Measurements from ENCODE around the gene OTUD5.
"Not testable (repeated sequence)": the region's sequence is repeated elsewhere in the genome, so short reads cannot be mapped to it uniquely, and the experiment has no call there.

OTUD5 gene, protein sequence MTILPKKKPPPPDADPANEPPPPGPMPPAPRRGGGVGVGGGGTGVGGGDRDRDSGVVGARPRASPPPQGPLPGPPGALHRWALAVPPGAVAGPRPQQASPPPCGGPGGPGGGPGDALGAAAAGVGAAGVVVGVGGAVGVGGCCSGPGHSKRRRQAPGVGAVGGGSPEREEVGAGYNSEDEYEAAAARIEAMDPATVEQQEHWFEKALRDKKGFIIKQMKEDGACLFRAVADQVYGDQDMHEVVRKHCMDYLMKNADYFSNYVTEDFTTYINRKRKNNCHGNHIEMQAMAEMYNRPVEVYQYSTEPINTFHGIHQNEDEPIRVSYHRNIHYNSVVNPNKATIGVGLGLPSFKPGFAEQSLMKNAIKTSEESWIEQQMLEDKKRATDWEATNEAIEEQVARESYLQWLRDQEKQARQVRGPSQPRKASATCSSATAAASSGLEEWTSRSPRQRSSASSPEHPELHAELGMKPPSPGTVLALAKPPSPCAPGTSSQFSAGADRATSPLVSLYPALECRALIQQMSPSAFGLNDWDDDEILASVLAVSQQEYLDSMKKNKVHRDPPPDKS

DNA sequence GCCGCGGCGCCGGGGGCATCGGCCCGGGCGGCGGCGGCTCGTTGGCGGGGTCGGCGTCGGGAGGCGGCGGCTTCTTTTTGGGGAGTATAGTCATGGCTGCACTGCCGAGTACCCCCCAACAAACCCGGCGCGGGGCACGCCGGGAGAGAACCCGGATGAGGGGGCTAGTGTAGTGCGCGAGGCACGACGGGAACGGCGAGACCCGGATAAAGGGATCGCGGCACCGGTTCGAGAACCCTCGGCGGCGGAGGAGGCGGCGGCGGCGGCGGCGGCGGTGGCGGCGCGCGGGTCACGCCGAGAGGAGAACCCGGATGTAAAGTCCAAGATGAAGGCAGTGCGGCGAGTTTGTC lies at the start of gene OTUD5:
OTUD5 (minus strand) TSS at position 131 of the 350 bp plus-strand sequence; CDS start at position 94, 37 bp downstream.
- peak; percentile 87 for DNase-seq

DNA sequence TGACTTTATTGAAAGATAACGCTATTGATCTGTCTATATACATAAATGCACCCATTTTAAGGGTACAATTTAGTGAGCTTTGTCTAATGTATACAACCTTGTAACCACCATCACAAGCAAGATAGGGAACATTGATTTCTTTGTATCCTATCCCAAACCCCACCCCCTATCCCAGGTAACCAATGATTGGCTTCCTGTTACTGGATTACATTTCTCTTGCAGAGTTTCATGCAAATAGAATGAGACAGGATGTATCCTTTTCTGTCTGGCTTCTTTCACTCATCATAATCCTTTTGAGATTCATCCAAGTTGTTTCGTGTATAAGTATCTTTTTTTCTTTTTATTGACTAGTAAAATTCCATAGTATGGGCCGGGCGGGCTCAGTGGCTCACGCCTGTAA lies 46.3 kb upstream of the OTUD5 start:
- DNase-seq = peak; percentile 29

DNA sequence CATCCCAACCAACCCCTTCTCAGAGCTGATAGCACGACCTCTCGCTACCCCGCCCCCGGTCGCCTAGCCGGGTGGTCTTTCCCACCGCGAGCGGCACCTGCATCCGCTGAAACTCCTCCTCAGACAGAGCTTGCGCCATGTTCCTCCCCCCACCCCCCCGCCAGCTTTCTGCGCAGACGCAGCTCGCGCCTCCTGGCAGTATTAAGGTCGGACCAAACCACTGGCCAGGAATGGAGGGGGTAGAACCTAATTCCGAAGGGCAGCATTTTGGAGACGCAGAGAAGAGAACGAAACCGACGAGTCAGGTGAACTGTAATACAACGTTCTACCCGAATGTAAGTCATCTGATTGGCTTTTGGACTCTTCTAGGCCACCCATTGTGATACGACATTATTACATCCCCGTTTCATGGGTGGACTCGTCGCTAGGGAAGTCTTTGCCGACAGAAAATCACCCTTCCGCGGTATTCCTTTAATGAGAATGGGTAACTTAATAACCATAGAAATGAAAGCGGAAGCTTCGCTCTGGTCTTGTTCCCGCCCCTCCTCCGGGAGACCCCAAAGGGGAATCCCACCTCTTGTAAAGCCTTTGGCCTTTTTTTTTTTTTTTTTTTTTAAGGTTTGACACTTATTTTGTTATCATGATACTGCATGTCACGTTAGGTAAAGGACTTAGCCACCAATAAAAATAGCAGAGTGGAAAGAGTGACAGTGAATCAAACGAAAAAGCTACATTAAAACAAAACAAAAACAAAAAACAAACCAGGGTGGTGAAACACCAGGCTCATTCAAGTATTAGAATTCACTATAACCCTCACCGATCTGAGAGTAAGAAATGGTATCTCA lies 44.9 kb upstream of the OTUD5 start, which contains the start of gene GRIPAP1:
GRIPAP1 (minus strand) TSS at position 174 of the 845 bp plus-strand sequence; CDS start at position 139, 35 bp downstream.
- peak; percentile 99 for DNase-seq

DNA sequence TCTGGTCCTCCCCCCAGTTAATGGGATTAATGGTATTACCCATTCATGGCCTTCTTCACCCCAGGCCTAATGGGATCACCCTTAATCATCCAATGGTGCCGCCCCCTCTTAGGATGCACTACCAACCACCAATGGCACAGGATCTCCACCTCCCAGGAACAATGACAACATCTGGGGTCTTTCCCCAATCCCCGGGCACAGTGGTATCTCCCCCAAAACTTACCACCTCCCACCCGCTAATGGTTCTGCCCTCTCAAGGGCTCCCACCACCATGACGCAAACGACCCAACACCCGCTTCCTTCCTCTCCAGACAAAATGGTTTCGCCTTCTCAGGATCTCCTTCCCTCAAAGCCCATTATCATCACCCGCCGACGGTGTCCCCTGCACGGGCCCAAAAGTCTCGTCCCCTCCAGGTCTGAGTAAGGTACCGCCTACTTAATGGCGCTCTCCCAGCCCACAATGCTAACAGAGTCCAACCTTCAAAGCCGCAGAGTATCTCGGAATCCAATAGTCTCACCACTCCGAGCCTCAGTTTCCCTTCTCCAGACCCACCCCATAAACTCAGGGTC lies 44.2 kb upstream of the OTUD5 start:
- peak; percentile 70 for DNase-seq

DNA sequence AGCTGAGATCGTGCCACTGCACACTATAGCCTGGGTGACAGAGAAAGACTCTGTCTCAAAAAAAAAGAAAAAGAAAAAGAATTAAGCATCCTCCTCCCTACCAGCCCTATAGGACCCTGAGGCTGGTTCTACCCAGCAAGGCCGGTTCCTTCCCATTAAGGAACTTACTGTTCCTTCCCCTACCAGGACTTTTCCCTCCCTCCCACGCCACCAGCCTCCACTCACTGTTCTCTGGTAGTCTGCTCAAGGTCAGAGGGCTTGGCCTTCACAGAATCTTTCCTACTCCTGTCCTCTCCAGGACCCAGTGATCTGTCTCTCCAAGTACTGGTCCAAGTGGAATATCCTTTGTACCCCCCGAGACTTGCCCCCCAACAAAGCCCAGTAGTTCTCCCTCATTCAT lies 43.2 kb upstream of the OTUD5 start:
- no peak for DNase-seq

DNA sequence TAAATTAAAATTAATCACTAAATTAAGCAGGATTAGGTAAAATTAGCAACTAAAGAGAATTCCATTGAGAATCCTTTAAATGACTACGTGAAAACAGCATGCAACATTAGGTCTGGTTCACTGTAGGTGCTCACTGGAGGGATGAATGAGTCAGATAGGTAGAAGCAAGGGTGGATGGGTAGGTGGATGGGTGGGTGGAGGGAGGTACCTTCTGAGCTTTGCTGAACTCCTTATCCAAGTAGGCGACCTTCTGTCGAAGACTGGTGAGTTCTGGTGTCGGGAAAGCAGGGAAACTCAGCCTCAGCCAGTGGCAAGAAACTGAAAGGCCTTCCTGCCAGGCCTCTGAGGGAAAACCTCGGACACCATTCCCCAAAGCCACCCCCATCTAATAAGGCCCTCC lies 41.6 kb upstream of the OTUD5 start:
- DNase-seq = no peak

DNA sequence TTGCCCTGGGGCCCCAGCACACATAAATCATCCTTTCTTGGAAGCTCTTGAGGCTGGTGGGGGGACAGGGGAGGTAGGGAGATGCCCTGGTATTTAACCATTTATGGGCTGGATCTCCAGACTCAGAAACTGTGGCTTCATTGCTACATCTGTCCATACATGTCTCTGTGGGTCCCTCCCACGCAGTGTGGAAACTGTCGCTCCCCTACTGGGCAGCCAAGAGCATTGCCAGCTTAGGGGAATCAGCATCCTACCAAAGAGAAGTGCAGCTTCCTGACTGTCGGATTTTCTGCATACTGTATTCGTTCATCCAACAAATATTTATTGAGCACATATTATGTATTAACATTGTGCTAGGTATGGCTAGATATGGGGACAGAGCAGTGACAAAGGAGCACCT lies 41.0 kb upstream of the OTUD5 start:
- DNase-seq = peak; percentile 7

DNA sequence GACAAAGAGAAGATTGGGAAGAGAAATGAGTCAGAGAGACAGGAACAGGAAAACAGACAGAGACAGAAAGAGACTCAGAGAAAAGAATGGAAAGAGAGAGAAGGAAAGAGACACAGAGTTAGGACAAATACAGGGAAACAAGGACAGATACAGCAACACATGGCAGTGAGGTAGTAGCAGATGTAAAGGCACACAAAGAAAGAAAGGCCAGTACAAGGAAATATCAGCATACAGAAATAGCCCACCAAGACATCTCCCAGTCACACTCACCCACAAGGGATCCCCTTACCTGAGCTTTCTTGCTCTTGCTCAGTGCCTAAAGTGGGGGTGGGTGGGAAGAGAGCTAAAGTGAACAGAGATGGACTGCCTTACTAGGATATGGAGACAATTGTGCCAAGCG lies 40.5 kb upstream of the OTUD5 start:
- DNase-seq = no peak

DNA sequence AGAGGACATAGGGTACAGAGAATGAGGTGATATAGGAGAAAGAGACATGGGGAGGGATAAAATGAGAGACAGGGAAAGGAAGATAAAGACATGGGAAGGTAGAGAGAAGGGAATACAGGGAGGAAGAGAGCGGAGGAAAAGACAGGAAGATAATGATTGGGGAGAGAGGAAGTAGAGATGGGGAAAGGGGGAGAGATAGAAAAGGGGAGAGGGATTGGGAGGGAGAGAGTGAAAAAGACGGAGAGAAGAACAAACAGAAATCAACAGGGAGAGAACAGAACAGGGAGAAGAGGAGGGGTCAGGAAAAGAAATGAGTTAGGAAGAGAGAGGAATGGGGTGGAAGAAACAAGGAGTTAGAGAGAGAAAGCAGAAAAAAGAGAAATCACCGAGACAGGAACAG lies 40.0 kb upstream of the OTUD5 start:
- DNase-seq = no peak

DNA sequence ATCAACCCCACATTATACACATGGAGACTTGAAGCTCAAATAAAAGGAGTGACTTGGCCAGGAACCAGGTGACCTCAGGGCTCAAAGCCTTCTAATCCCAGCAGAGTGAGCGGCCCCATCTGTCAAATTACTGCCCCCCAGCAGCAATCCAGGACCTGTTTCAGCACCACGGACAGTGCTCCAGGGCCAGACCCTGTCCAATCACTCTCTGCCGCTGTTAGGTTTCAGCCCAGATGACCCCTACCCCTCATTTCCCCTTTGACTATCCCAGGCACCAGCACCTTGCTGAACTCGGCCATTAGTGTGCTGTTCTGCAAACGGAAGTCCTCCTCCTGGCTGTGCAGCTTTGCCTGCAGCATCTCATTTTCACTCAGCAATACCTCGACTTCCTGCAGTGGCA lies 39.6 kb upstream of the OTUD5 start:
- no peak for DNase-seq

DNA sequence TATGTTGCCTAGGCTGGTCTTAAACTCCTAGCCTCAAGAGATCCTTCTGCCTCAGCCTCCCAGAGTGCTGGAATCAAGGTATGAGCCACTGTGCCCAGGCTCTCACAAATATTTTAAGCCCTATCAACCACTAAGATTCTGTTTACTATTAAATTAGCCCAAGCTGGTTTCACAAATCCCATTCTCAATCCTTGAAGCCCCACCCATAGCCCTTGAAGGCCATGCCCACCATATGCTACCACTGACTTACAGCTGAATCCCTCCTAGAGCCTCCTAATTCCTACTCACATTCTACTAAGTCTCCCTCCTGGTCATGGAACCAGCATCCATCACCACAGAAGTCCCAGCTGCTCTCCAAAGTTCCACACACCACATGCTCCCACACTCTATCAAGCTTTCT lies 34.9 kb upstream of the OTUD5 start:
- DNase-seq = no peak

DNA sequence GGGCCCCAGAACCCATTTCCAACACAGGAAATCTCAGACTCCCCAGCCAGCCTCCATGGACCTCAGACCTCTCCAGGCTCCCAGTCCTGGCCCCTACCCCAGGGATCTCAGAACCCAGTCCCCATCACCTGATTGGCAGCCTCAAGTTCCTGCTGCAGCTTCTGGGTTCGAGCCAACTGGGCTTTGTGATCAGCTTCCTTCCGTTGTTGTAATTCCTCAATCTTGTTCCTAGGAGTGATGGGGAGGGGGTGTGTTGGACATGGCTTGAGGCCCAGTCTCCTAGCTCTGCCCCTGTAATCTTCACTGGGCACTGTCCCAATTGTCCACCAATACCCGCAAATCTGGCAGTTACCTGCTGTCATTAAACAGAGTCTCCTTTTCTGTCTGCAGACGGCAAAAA lies 32.1 kb upstream of the OTUD5 start:
- DNase-seq = no peak

DNA sequence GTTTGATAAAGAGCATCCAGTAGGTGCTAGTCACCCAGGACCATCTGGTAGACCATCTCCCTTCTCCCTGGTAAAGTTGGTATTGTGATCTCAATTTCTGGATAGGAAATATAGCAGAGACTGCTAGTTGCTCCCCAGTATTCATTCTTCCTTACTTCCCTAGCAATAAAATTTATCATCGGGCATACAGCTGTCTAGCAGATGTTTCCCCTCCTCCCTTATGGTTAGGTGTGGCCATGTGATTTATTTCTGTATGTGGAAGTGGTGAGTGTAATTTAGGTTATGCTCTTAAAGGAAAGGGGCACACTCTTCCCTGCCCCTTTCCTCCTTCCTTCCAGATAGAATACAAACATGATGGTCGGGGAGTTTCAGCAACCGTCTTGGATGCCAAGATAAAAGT lies 26.5 kb upstream of the OTUD5 start:
- DNase-seq = no peak

DNA sequence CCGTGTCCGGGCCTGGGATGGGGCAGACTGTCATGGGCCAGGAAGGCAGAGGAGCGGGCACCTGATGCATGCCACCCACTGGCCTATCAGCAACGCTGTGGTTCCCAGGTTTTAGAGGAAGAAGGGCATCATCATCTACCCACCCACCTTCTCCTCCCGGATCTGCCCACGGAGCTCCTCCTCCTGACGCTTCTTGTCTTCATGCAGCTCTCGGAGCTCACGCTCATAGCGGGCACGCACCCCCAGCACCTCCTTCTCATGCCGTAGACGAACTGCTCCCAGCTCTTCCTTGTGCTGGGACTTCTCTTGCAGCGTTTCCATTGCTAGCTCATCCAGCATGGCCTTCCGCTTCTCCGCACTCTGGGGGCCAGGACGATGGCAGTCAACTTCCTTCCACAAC lies 25.7 kb upstream of the OTUD5 start:
- DNase-seq = no peak

DNA sequence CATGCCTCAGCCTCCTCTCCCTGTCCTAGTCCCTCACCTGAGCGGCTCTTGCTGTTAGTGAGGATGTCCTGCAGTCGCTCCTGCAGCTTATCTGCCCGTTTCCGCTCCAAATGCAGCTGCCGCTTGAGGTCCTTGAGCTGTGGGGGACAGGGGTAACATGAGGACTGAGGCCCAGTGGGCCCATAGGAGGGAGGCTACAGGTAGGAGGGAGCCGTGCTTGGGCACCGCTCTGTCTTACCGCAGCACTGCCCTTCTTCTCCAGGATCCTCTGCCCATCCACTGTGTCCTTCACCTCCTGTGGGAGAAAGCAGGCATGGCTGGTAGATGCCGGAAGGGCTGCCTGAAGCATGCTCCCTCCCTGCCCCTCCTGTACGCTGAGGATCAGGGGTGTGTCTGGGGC lies 23.8 kb upstream of the OTUD5 start:
- DNase-seq = no peak

DNA sequence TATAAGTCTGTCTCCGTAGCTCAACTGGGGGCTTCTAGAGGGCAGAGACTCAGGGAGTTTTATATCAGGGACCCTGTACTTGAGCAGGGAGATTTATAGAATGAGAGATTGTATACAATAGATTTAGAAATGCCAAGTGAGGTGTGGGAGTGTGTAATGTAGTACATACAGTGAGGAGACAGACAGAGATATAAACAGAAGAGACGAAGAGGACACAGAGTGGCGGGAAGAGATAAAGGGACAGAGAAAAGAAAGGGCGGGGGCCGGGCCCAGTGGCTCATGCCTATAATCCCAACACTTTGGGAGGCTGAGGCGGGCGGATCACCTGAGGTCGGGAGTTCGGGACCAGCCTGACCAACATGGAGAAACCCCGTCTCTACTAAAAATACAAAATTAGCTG lies 22.9 kb upstream of the OTUD5 start:
- DNase-seq = not testable (repeated sequence)

DNA sequence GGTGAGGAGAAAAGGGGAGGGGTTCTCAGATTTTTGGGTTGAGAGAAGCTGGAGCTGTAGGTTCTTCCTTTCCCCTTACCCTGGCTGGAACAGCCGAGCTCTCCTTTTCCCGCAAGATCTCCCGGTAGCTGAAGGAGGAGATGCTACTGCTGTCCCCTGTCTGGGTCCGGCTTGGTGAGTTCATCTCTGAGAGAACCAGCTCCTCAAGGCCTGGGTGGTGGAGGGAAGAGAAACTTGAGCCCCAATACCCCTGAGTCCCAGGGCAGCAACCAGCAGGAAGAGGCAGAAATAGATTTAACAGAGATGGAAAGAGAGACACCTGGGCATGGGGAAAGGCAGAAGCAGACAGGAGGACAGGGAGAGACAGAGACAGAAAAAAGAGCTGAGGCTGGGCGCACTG lies 20.8 kb upstream of the OTUD5 start:
- no peak for DNase-seq

DNA sequence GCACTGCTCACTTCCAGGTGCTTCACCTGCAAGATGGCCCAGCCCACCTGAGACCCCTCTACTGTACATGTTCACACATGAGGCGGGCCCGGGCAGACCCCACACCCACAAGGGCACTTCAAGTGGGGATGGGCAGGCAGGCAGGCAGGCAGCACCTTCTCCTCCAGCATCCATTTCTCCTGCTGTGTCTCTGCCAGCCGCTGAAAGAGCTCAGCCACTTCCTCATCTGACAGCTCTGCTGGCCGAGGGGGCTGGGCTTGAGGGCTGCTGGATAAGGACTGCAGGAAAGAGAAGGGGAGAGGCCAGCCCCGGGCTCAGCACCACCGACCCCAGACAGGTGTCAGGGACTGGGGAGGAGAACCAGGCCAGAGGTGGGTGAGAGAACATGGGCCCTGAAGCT lies 18.7 kb upstream of the OTUD5 start:
- DNase-seq = no peak

DNA sequence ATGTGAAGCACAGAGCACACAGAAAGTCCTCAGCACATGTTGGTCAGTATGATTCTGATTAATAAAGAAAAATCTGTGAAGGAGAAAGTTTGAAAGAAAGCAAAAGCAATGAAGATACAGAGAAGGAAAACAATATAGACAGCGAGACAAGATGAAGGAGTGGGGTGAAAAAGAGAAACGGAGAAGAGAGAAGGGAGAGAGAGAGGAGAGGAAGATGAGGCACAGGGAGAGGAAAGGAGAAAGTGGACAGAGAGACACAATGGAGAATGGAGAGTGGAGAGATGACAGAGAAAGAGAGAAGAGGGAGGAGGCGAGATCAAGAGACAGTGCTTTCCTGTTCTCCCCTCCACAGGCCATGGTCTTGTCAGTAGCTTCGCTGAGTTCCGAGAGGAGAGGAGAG lies 18.1 kb upstream of the OTUD5 start:
- no peak for DNase-seq

DNA sequence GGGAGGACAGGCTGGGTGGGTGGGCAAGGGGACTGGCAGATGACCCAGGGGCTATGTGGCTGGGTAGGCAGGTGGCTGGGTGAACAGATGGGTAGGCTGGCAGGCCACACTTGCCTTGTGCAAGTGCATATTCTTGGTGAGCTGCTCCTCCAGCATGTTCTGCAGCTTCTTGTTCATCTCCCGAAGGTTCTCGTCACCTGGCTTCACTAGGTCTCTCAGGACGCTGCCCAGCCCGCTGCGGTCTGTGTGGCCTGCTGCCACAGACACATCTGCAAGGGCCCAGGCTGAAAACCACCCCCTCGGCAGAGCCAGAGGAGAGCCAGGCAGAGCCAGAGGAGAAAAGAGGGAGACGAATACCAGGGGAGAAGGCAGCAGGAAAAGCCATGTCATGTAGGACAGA lies 17.6 kb upstream of the OTUD5 start:
- no peak for DNase-seq

DNA sequence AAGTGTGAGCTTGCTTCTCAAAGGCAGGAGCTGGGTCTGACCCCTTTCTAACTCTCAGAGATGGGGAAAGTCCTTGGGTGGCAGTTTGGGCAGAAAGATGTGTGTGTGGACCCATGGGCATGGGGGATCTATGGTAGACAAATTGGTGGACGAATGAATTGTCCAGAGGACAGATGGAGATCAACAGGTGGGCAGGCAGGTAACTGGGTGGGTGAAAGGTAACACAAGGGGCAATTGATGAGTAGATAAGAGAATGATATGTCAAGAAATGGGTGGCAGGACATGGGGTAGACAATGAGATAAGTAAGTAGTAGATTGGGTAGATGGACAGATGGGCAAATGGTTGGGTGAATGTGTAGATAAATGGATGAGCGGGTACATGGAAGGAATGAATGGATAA lies 17.2 kb upstream of the OTUD5 start:
- DNase-seq = no peak

DNA sequence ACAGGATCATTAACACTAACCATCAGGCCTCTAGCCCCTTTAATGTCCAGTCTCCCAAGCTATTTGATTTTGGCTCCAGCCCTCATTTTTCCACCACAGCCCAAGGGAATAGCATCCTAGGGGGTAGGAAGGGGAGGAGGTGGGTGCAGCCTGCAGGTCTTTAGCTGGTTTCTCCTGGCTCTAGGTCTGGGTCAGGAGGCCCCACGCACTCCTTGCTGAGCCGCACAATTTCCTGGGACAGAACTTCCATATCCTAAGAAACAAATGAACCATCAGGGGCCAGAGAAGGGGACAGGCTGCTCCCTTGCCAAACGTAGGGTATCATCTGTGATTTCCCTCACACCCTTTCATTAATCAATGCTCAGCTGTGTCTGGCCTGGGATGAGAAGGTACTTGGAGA lies 16.6 kb upstream of the OTUD5 start:
- DNase-seq = no peak
